HEK293 (cell line): ENCODE results near the gene ZNF653.

Experiments used
- CTCF ChIA-PET: fragments of 350-600 bp; formaldehyde crosslinking; extraction: SDS; loops from one replicate; lab custom pipeline; 2021; ENCODE audit warnings: antibody characterized with exemption; lab: Yijun Ruan, JAX
- POLR2A ChIA-PET: fragments of 300-600 bp; formaldehyde crosslinking; extraction: SDS; loops from one replicate; lab custom pipeline; 2020; ENCODE audit warnings: antibody characterized with exemption, inconsistent platforms; lab: Yijun Ruan, JAX
- H3K27ac ChIP-seq: fragments of 200-500 bp; sonication (Bioruptor generic); 2 replicates; pipeline ENCODE4 v1.5.1; 2014; ENCODE audit warnings: low read depth, low read length, control low read depth, inconsistent platforms; ENCODE audit errors: extremely low read depth
- H3K36me3 ChIP-seq, 2 experiments: fragments of 200-500 bp in 1 of 2; sonication (Bioruptor generic) in 1 of 2; 1 replicate in 1 of 2; 2 replicates in 1 of 2; pipeline ENCODE4 v1.5.1; 2014 to 2017; ENCODE audit warnings: inconsistent platforms in 2 of 2, low read length in 2 of 2; ENCODE audit not compliant: control insufficient read depth in 2 of 2, insufficient read depth in 1 of 2
- H3K4me1 ChIP-seq: fragments of 200-500 bp; sonication (Bioruptor generic); 2 replicates; pipeline ENCODE4 v1.5.1; 2014; ENCODE audit warnings: mild to moderate bottlenecking, low read length, inconsistent platforms; ENCODE audit not compliant: control insufficient read depth, insufficient read depth
- H3K4me3 ChIP-seq: 2 replicates; pipeline ENCODE4 v1.5.1; 2011; ENCODE audit warnings: low read depth, mild to moderate bottlenecking, control low read depth, low read length, moderate library complexity
- H3K9me3 ChIP-seq: fragments of 200-500 bp; sonication (Bioruptor generic); 2 replicates; pipeline ENCODE4 v1.5.1; 2014; ENCODE audit warnings: low read depth, low read length, inconsistent platforms; ENCODE audit not compliant: control insufficient read depth, insufficient read depth
- EGR2 ChIP-seq: fragments of 450-650 bp; formaldehyde crosslinking; IDR thresholded peaks from 2 replicates; pipeline ENCODE4 v1.5.1; 2016; ENCODE audit warnings: low read depth, missing biosample characterization, missing genetic modification characterization
- HOXD13 ChIP-seq: sonication (generic); formaldehyde crosslinking; IDR thresholded peaks from 2 replicates; pipeline ENCODE4 v1.8.0; 2022; ENCODE audit warnings: missing genetic modification reagents, borderline replicate concordance
- KLF16 ChIP-seq: fragments of 450-650 bp; formaldehyde crosslinking; IDR thresholded peaks from 2 replicates; pipeline ENCODE4 v1.5.1; 2017; ENCODE audit warnings: missing biosample characterization, missing genetic modification characterization
- KLF9 ChIP-seq: fragments of 450-650 bp; formaldehyde crosslinking; IDR thresholded peaks from 2 replicates; pipeline ENCODE4 v1.5.1; 2016; ENCODE audit warnings: missing biosample characterization, missing genetic modification characterization, low read depth
- MYNN ChIP-seq: fragments of 450-650 bp; formaldehyde crosslinking; IDR thresholded peaks from 2 replicates; pipeline ENCODE4 v1.5.1; 2016; ENCODE audit warnings: missing biosample characterization, missing genetic modification characterization, borderline replicate concordance
- OSR2 ChIP-seq: fragments of 450-650 bp; formaldehyde crosslinking; IDR thresholded peaks from 2 replicates; pipeline ENCODE4 v1.5.1; 2016; ENCODE audit warnings: missing biosample characterization, missing genetic modification characterization
- SP3 ChIP-seq: fragments of 450-650 bp; formaldehyde crosslinking; IDR thresholded peaks from 2 replicates; pipeline ENCODE4 v1.5.1; 2016; ENCODE audit warnings: missing biosample characterization, missing genetic modification characterization
- YY1 ChIP-seq: fragments of 450-650 bp; formaldehyde crosslinking; IDR thresholded peaks from 2 replicates; pipeline ENCODE4 v1.5.1; 2018; ENCODE audit warnings: missing biosample characterization, missing genetic modification characterization
- YY2 ChIP-seq: fragments of 450-650 bp; formaldehyde crosslinking; IDR thresholded peaks from 2 replicates; pipeline ENCODE4 v1.5.1; 2016; ENCODE audit warnings: missing biosample characterization, missing genetic modification characterization
- ZBTB7A ChIP-seq: fragments of 450-650 bp; formaldehyde crosslinking; IDR thresholded peaks from 2 replicates; pipeline ENCODE4 v1.5.1; 2016; ENCODE audit warnings: low read depth, missing biosample characterization, missing genetic modification characterization
- ZFP41 ChIP-seq: fragments of 450-650 bp; formaldehyde crosslinking; IDR thresholded peaks from 2 replicates; pipeline ENCODE4 v1.5.1; 2016; ENCODE audit warnings: missing biosample characterization, missing genetic modification characterization, borderline replicate concordance
- ZNF10 ChIP-seq: fragments of 450-650 bp; formaldehyde crosslinking; IDR thresholded peaks from 2 replicates; pipeline ENCODE4 v1.5.1; 2017; ENCODE audit warnings: missing biosample characterization, missing genetic modification characterization
- ZNF140 ChIP-seq: fragments of 450-650 bp; formaldehyde crosslinking; IDR thresholded peaks from 2 replicates; pipeline ENCODE4 v1.5.1; 2016; ENCODE audit warnings: missing biosample characterization, missing genetic modification characterization
- ZNF19 ChIP-seq: fragments of 450-650 bp; formaldehyde crosslinking; IDR thresholded peaks from 2 replicates; pipeline ENCODE4; 2016; ENCODE audit warnings: missing biosample characterization, missing genetic modification characterization, low read depth
- ZNF302 ChIP-seq: fragments of 450-650 bp; formaldehyde crosslinking; IDR thresholded peaks from 2 replicates; pipeline ENCODE4 v1.5.1; 2016; ENCODE audit warnings: missing biosample characterization, missing genetic modification characterization, low read depth
- ZNF311 ChIP-seq: fragments of 450-650 bp; formaldehyde crosslinking; IDR thresholded peaks from 2 replicates; pipeline ENCODE4 v1.5.1; 2017; ENCODE audit warnings: missing biosample characterization, missing genetic modification characterization, borderline replicate concordance
- ZNF324 ChIP-seq: fragments of 450-650 bp; formaldehyde crosslinking; IDR thresholded peaks from 2 replicates; pipeline ENCODE4 v1.5.1; 2016; ENCODE audit warnings: missing biosample characterization, missing genetic modification characterization
- ZNF341 ChIP-seq: fragments of 450-650 bp; formaldehyde crosslinking; IDR thresholded peaks from 2 replicates; pipeline ENCODE4; 2016; ENCODE audit warnings: low read depth, missing biosample characterization, missing genetic modification characterization
- ZNF366 ChIP-seq: fragments of 450-650 bp; formaldehyde crosslinking; conservative IDR thresholded peaks from 2 replicates; pipeline ENCODE4 v1.5.1; 2016; ENCODE audit warnings: missing biosample characterization, missing genetic modification characterization
- ZNF529 ChIP-seq: fragments of 450-650 bp; formaldehyde crosslinking; IDR thresholded peaks from 2 replicates; pipeline ENCODE4 v1.5.1; 2017; ENCODE audit warnings: missing genetic modification characterization, missing biosample characterization; ENCODE audit not compliant: insufficient replicate concordance
- ZNF549 ChIP-seq: fragments of 450-650 bp; IDR thresholded peaks from 2 replicates; pipeline ENCODE4 v1.5.1; 2018; ENCODE audit warnings: missing biosample characterization, missing genetic modification characterization, mild to moderate bottlenecking, inconsistent platforms, moderate library complexity
- ZNF555 ChIP-seq: fragments of 450-650 bp; formaldehyde crosslinking; conservative IDR thresholded peaks from 2 replicates; pipeline ENCODE4 v1.5.1; 2017; ENCODE audit warnings: missing biosample characterization, mild to moderate bottlenecking, missing genetic modification characterization, inconsistent platforms
- ZNF596 ChIP-seq: fragments of 450-650 bp; IDR thresholded peaks from 2 replicates; pipeline ENCODE4 v1.5.0; 2018; ENCODE audit warnings: missing biosample characterization, mild to moderate bottlenecking, missing genetic modification characterization, moderate library complexity
- ZNF600 ChIP-seq: fragments of 450-650 bp; formaldehyde crosslinking; IDR thresholded peaks from 2 replicates; pipeline ENCODE4 v1.5.1; 2016; ENCODE audit warnings: missing biosample characterization, missing genetic modification characterization
- ZNF658 ChIP-seq: fragments of 450-650 bp; formaldehyde crosslinking; IDR thresholded peaks from 2 replicates; pipeline ENCODE4; 2016; ENCODE audit warnings: missing biosample characterization, missing genetic modification characterization
- ZNF660 ChIP-seq: fragments of 450-650 bp; IDR thresholded peaks from 2 replicates; pipeline ENCODE4 v1.5.1; 2018; ENCODE audit warnings: missing biosample characterization, mild to moderate bottlenecking, missing genetic modification characterization
- ZNF677 ChIP-seq: fragments of 450-650 bp; IDR thresholded peaks from 2 replicates; pipeline ENCODE4 v1.5.0; 2018; ENCODE audit warnings: missing biosample characterization, mild to moderate bottlenecking, missing genetic modification characterization, moderate library complexity
- TF ChIP-seq, protein P1 (sequence below): fragments of 450-650 bp; formaldehyde crosslinking; IDR thresholded peaks from 2 replicates; pipeline ENCODE4 v1.5.1; 2016; ENCODE audit warnings: missing biosample characterization, missing genetic modification characterization, low read depth
- TF ChIP-seq, protein P2 (sequence below): fragments of 450-650 bp; formaldehyde crosslinking; IDR thresholded peaks from 2 replicates; pipeline ENCODE4 v1.5.1; 2016; ENCODE audit warnings: missing biosample characterization, missing genetic modification characterization
- TF ChIP-seq, protein P3 (sequence below): sonication (generic); formaldehyde crosslinking; IDR thresholded peaks from 2 replicates; pipeline ENCODE4 v1.8.1; 2022; ENCODE audit warnings: mild to moderate bottlenecking, moderate library complexity, missing genetic modification reagents

The ZNF653 gene

DNA sequence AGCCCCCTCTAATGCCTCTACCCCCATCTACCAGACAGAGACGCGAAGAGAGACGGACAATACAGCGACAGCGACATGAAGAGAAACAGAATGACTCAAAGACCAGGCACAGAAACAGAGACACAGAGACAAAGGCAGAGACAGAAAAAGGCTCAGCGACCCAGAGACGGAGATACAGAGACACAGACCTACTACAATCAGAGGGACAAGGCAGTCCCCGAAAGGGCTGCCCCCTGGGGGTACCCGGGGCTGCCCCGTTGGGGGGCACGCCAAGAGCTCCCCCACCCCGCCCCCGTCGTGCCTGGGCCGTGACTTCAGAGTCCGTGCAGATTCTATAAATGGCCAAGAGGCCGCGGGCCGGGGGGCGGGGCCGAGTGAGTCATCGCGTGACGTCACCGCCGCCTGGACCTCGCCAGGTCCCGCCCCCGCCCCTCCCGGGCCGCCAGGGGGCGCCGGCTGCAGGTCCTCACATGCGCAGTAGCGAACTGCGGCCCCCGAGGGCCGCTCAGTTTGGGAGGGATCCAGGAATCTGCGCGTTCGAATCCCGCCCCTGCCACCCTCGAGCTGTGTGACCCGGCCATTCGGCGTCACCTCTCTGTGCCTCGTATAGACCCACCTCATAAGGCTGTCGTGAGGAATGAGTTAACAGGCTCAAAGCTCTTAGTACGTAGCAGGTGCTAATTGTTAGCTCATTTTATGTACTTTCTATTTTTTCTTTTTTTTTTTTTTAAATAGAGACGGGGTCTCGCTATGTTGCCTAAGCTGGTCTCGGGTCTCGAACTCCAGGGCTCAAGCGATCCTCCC, 30.4 kb upstream of the ZNF653 start (continued):
- TF ChIP-seq ZNF529 (tag by site-specific recombination) (no peak), YY1 (peak; percentile 12; the same call in 1 of the 2 replicates), ZNF341 (tag by site-specific recombination) (no peak), ZFP41 (no peak), ZNF140 (tag by site-specific recombination) (no peak)
- TF ChIP-seq, protein P1, sequence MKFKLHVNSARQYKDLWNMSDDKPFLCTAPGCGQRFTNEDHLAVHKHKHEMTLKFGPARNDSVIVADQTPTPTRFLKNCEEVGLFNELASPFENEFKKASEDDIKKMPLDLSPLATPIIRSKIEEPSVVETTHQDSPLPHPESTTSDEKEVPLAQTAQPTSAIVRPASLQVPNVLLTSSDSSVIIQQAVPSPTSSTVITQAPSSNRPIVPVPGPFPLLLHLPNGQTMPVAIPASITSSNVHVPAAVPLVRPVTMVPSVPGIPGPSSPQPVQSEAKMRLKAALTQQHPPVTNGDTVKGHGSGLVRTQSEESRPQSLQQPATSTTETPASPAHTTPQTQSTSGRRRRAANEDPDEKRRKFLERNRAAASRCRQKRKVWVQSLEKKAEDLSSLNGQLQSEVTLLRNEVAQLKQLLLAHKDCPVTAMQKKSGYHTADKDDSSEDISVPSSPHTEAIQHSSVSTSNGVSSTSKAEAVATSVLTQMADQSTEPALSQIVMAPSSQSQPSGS (tag by site-specific recombination): peak; percentile 97
- TF ChIP-seq, protein P2, sequence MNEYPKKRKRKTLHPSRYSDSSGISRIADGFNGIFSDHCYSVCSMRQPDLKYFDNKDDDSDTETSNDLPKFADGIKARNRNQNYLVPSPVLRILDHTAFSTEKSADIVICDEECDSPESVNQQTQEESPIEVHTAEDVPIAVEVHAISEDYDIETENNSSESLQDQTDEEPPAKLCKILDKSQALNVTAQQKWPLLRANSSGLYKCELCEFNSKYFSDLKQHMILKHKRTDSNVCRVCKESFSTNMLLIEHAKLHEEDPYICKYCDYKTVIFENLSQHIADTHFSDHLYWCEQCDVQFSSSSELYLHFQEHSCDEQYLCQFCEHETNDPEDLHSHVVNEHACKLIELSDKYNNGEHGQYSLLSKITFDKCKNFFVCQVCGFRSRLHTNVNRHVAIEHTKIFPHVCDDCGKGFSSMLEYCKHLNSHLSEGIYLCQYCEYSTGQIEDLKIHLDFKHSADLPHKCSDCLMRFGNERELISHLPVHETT (tag by site-specific recombination): no peak

DNA sequence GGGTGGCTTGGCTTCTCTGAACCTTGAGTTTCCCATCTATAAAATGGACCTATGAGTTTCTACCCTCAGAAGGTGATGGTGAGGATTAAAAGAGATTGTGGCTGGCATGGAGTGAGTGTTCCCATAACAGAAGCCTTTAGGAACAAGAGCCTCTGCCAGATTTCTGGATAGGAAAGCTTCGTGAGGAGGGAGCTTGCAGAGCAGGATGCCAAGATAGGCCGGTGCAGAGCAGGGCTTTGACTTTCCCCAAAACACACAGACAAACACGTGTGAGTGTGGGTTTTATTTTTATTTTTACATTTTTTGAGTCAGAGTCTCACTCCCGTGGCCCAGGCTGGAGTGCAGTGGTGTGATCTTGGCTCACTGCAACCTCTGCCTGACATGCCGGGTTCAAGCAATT, 29.3 kb upstream of the ZNF653 start:
- no peaks in the 10 kb centered on the region for H3K9me3 ChIP-seq
- TF ChIP-seq ZNF677 (tag by site-specific recombination) (no peak), OSR2 (tag by site-specific recombination) (no peak), ZNF549 (tag by site-specific recombination) (no peak), KLF9 (tag by site-specific recombination) (no peak), KLF16 (tag by site-specific recombination) (no peak), ZNF311 (tag by site-specific recombination) (no peak), ZNF324 (no peak), ZNF302 (tag by site-specific recombination) (no peak), HOXD13 (CRISPR knock-in tag) (no peak), ZNF658 (tag by site-specific recombination) (no peak), ZBTB7A (no peak), ZNF600 (tag by site-specific recombination) (peak; percentile 25; the same call in 1 of the 2 replicates), ZNF366 (peak; percentile 31), ZNF660 (tag by site-specific recombination) (no peak), ZNF10 (tag by site-specific recombination) (no peak), MYNN (tag by site-specific recombination) (no peak), YY1 (no peak), SP3 (no peak), ZNF555 (tag by site-specific recombination) (peak; percentile 49), ZNF19 (tag by site-specific recombination) (no peak), YY2 (tag by site-specific recombination) (no peak), ZNF596 (no peak), EGR2 (tag by site-specific recombination) (no peak)
- TF ChIP-seq, protein P3, sequence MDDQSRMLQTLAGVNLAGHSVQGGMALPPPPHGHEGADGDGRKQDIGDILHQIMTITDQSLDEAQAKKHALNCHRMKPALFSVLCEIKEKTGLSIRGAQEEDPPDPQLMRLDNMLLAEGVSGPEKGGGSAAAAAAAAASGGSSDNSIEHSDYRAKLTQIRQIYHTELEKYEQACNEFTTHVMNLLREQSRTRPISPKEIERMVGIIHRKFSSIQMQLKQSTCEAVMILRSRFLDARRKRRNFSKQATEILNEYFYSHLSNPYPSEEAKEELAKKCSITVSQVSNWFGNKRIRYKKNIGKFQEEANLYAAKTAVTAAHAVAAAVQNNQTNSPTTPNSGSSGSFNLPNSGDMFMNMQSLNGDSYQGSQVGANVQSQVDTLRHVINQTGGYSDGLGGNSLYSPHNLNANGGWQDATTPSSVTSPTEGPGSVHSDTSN (CRISPR knock-in tag): no peak
- TF ChIP-seq, protein P2 (tag by site-specific recombination): no peak
- TF ChIP-seq, all 188 proteins: peak for 3
- no peaks in the 10 kb centered on the region for H3K4me1 ChIP-seq
- no peak overlapping the region for H3K4me3 ChIP-seq
- CTCF ChIA-PET: no interaction called here
- no peaks in the 10 kb centered on the region for H3K36me3 ChIP-seq
- no peak overlapping the region for H3K27ac ChIP-seq
- POLR2A ChIA-PET: no interaction called here
